ENCODE data around the gene AUH.
A peak's percentile ranks its signal among the peaks of the same experiment; 100 is the strongest.
"Not testable (repeated sequence)": the region's sequence is repeated elsewhere in the genome, so short reads cannot be mapped to it uniquely, and the experiment has no call there.

AUH gene

GRCh38 chr9:91379426-91379825 is 17.7 kb upstream of the AUH start:
- DNase-seq = no peak

- no peak for DNase-seq
Observed at GRCh38 chr9:91378695-91379127, 17.0 kb upstream of the AUH start.

GRCh38 chr9:91378054-91378453 is 16.3 kb upstream of the AUH start:
- DNase-seq = not testable (repeated sequence)

DNA sequence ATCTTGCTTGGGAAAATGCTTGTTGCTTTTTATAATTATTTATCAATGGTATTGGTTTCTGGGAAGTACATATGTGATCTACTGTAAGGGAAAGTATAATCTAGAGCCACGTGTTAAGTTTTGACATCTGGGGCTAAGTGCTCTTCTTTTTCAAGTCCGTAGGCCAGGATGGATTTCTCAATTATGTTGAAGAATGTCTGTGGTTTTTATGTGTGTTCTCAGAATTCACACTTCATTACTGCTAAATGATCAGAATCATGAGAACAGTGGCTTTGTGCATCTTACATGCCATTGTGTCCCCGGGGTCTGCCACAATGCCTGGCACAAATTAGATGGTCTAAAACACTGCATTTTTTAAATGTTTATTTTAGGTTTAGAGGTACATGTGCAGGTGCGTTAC is 14.5 kb upstream of the AUH start:
- DNase-seq = no peak

DNA sequence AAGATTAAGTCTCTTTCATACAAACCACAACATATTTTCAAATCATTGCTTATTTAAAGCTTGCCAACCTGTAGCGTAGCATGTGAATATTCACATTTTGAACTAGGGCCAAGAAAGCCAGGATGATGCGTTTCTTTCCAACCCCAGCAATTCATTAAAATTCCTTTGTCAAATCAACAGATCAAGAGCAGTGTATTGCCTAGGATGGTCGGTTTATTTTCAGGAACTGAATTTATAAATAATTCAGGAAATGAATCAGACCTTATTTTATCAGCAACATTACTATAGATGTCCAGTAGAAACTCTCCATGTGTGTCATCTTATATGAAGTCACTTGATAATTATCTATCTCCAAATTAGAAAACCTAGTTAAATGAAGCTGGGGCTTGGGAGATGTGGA is 13.2 kb upstream of the AUH start:
- no peak for DNase-seq

DNA sequence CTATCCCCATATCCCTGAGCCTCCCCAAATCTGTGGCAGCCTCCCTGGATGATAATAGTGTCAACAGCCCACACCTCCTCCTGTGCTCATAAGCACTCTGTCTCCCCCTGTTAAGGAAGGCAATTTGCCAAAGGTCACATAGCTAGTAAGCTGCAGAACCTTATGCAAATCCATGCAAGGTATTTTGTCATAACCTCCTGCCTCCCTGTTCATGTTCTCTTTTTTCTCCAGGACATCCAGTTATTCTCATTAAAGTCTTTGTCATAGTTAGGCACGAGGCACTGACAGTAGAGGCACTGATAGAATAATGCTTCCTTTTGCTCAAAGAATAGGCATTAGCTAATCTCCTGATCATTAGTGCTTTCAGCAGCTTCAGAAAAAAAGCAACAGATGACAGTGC is 10.2 kb upstream of the AUH start:
- peak in 6 of 56 donors; percentile 5 to 27 (median 6) for DNase-seq

DNA sequence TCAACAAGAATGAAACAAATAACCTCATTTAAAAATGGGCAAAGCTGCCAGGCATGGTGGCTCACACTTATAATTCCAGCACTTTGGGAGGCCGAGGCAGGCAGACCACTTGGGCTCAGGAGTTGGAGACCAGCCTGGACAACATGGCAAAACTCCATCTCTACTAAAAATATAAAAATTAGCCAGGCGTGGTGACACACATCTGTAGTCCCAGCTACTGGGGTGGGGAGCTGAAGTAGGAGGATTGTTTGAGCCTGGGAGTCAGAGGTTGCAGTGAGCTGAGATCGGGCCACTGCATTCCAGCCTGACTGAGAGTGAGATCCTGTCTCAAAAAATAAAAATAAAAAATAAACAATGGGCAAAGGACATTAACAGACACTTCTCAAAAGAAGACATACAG is 8.3 kb upstream of the AUH start:
- not testable (repeated sequence) for DNase-seq

DNA sequence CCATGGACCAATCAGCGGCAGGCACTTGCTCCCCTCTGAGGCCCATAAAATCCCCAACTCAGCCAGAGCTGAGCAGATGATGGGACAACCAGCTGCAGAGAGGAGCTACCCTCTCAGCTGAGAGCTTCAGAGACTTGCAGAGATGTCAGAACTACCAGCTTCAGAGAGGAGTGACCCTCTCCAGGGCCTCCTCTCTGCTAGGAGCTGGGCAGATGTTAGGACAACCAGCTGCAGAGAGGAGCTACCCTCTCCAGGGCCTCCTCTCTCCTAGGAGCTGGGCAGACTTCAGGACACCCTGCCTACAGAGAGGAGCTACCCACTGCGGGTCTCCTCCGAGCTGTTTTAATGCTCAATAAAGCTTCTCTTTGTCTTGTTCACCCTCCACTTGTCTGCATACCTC is 3.0 kb upstream of the AUH start:
- no peak for DNase-seq

DNA sequence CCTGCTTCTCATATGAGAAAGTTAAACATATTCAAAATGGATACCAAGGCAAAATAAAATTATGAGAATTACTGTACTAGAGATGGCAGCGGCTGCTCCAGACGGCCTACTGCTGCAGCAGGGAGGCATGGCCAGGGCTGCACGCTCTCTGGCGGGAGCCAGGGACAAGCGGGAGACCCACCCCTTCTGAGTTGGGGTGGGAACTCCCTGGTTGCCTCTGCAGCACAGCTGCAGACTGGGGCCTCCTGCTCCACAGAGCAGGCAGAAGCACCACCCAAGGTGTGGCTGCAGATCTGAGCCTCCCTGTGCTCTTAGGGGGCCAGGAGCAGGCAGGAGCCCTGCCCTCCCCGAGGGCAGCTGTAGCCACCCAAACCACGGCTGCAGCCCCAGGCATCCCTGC is 2.3 kb upstream of the AUH start:
- DNase-seq = no peak

DNA sequence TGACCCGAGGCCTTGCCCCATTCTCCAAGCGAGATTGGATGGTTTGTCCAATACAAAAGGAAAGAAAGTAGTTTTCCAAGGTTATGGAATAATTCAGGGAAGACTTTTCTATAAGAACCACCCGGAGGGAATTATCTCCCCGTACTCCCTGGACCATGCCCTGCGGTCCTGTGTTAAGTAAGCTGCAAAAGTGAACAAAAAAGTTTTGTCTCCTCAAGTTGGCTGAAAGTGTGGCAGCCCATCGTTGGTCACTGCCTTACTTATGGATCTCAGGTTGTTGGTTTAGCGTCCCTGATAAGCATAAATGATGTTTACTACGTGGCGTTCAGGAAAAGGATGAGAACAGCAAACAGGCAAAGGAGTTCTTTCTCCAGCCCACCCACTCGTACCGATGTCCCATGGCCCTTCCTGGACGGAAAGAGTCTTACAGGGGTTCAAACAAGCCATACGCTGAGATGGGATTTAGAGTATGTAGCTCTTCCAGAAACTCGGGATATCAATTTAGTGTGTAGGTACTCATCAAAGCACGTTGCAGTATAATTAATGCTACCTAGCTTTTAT is 413 bp upstream of the AUH start:
- DNase-seq = no peak

DNA sequence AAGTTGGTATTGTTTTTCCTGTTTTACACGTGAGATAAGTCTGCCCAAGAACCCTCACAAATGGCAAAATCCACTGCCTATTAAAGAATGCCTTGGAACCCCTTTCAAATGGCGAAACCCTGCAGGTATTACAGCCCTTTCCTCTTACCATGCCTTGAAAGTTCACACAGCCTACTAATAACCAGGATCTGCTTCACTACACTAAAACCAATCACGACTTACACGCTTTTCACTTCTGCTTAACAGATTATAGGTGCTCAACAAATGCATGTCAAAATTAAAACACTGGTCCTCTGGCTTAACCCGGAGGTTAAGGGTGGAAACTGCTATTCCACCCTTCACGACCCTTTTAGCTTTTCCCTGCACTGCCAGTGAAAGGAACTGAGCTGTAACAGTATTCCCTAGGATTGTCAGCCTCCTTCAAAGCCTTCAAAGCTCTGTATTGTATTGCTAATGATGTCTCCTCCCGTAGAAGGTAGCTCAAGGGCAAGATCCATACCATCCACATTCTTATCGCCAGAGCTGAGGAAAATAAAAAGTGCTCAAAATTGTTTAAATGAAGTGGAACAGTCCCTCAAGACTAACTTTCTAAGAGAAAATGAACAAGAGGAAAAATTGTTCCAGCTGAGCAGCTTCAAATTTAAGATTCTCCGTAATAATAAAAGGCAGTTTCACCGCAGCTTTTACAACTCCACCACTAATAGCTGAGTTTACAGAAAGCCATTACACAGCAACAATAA is 997 bp downstream of the AUH start:
- peak in 2 of 56 donors; percentile 5 to 6 for DNase-seq

- DNase-seq = no peak
Observed at GRCh38 chr9:91359734-91360470, 1.8 kb downstream of the AUH start.

GRCh38 chr9:91359083-91359482 is 2.6 kb downstream of the AUH start:
- DNase-seq = no peak

DNA sequence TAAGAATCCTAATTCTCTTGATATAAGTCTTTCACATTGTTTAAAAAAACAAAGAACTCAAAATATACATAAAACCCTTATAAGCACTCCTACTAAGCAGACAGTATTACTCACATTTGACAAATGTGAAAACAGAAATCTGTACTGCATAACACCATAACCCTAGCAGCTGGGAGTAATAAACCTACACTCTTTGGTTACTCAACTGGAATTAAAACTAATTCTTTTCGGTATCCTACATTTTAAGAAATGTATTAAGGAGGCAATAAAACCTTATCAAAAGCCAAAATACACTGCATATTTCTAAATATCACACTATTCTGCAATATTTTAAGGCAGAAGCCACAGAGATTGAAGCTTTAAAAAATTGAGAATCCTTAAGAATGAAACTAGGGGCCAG is 6.8 kb downstream of the AUH start:
- DNase-seq = no peak

- DNase-seq = no peak
Observed at GRCh38 chr9:91349115-91349555, 12.6 kb downstream of the AUH start.

DNA sequence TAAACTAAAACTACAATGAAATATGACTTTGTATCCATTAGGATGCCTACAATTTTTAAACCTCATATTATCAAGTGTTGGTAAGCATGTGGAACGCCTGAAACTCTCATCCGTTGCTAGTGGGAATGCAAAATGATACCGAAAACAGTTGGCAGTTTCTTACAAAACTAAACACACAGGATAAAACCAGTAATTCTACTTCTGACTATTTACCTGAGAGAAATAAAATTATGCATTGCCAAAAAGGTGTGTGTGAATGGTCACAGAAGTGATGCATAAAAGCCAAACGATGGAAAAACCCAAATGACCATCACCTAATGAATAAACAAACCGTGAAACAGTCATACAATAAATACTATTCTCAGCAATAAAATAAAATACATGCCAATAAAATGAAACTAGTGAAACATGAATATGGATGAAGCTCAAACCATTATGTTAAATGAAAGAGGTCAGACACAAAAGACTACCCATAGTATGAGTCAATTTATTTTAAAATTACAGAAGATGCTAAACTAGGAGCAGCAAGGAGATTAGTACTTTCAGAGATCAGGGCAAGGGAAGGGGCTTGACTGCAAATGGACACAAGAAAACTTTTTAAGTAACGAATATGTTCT is 13.4 kb downstream of the AUH start:
- DNase-seq = no peak

GRCh38 chr9:91347377-91347776 is 14.3 kb downstream of the AUH start:
- no peak for DNase-seq

- no peak for DNase-seq
Observed at GRCh38 chr9:91346644-91347043, 15.1 kb downstream of the AUH start.

DNA sequence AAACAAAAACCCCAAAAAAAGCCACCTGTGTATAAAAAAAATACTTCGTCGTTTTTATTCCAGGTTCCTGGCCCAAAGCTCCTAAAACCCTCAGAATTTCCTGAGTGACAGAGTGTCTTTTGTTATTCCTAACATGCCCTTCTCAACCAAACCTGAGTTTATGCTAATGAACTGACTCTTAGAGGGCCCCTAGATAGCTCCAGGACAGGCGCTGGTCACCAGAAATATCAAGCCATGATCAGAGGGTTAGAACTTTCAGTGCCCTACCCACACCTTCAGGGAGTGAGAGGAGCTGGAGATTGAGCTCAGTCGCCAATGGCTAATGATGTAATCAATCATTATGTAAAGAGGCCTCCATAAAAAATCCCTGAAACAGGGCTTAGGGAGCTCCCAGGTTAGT is 15.7 kb downstream of the AUH start:
- no peak for DNase-seq

GRCh38 chr9:91342575-91342974 is 19.1 kb downstream of the AUH start:
- no peak for DNase-seq

DNA sequence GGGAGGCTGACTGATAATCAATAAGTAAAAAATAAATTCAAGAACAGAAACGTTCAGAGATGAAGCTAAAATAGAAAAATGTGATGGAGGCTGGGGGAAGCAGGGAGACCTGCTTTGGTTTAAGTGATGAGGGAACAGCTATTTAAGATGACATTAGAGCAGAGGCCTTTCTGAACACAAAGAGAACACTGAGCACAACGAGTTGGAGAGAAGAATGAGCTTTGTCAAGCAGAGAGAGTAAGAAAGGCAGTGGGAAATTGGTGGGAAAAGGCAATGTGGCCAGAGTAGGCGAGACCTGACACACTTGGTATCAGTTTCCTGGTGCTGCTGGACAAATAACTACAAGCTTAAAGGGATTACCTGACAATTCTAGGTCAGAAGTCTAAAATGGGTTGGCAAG is 20.0 kb downstream of the AUH start:
- DNase-seq = no peak

GRCh38 chr9:91341258-91341746 is 20.4 kb downstream of the AUH start:
- no peak for DNase-seq
